GM21529 (cell line): ENCODE data around the gene UNC93A.
"Not testable (repeated sequence)": the region's sequence is repeated elsewhere in the genome, so short reads cannot be mapped to it uniquely, and the experiment has no call there.

Experiments
- ATAC-seq: cut with Tn5 transposase; IDR thresholded peaks from one replicate; pipeline ENCODE4 v1.9.1; 2021; ENCODE audit not compliant: unreplicated experiment

Gene UNC93A

GRCh38 chr6:167309355-167310192, 18.5 kb downstream of the UNC93A start:
- not testable (repeated sequence) for ATAC-seq

- ATAC-seq = no peak
These were observed 20.2 kb downstream of the UNC93A start for GRCh38 chr6:167311286-167311685.

GRCh38 chr6:167311691-167312090, 20.6 kb downstream of the UNC93A start:
- ATAC-seq = not testable (repeated sequence)

DNA sequence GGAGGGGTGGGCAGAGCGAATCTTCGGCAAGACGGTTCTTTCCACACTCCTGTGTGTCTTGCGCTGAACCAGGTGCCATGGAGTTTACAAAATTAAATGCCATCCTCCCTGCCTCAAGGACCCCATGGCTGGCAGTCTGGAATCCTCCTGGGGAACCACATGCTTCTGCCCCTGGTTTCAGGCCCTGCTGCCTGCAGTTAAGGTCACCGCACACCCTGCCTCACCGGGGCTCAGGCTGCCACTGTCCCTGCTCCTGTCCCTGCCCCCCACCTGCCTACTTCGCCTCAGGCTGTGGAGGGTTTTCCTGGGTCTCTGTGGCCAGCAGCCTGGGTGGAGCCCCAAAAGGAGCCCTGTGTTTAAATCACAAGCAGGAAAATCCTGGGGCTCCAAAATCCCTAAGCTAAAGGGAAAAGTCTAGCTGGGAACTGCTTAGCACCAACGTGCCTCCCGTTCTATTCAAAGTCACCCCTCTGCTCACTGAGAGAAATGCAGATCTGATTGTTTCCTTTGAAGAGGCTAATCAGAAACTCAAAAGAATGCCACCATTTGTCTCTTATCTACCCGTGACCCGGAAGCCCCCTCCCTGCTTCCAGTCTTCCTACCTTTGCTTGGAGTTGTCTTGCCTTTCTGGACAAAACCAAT, 23.2 kb downstream of the UNC93A start:
- no peak for ATAC-seq

DNA sequence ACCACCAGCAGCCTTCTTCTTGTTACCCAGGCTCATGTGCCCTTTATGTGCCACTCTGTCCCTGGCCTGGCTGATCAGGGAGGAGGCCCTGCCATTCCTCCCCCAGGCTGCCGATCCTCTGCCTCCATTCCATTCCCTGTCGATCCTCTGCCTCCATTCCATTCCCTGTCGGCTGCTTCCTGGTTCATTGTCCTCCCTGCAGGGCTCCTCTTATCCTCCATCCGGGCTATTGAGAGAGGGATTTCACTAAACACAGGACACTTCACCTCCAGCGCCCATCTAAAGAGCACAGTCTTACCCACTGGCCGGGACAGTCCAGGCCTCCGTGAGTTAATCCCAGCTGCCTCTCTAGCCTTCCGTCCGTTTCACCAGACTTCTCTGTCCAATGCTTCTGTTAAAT, 26.1 kb downstream of the UNC93A start:
- ATAC-seq = no peak

- ATAC-seq = not testable (repeated sequence)
These were observed 27.2 kb downstream of the UNC93A start for GRCh38 chr6:167318354-167318753.

DNA sequence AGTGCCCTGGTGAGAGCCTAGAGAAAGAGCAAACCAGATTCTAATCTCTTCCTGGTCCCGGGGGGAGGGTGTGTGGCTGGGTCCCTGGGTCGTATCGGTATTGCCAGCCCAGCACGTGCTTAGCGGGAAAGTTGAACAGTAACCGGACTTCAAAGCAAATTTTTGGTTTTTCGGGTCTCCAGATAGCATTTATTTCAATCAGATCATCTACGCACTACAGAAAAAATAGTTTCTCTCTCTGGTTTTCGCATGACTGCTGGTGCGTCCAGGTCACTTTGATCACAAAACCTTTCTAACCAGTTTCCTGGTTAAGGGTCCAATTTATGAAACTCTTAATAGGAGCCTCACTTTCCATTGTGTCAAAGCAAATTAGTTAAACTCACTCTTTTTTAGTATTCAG, 27.7 kb downstream of the UNC93A start:
- ATAC-seq = not testable (repeated sequence)

GRCh38 chr6:167319856-167320753, 29.0 kb downstream of the UNC93A start:
- not testable (repeated sequence) for ATAC-seq

DNA sequence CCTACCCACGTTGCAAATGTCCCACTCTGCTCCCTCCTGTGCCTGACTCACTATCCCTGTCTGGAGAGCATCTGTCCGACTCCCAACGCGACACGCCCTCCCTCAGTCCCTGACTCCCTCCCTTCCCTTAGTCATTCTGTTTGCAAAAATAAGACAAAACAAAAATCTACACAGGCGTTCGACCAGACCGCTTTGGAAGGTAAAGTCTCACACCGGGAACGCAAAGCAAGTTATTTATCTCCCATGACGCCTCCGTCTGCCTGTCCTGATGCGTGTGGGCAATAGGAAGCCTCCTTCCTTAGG, 29.6 kb downstream of the UNC93A start:
- not testable (repeated sequence) for ATAC-seq

- ATAC-seq = not testable (repeated sequence)
These were observed 30.1 kb downstream of the UNC93A start for GRCh38 chr6:167321185-167321584.

DNA sequence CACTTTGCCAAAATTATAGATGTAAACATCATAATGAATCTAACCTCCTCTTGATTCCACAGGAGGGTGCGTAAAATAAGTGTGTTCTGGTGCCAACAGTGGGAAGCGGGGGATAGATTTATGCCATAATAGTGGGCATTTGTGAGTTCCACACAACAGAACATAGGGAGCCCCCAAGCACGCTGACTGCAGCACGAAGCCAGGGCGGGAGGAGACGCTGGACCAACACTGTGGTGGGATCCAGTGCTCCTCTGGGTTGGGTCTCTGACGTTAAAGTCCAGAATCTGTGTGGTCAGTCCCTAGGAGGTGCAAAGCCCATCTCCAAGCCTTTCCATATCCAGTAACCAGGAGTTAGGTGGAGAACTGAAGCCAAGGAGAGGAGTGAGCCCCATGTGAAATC, 32.0 kb downstream of the UNC93A start:
- no peak for ATAC-seq

DNA sequence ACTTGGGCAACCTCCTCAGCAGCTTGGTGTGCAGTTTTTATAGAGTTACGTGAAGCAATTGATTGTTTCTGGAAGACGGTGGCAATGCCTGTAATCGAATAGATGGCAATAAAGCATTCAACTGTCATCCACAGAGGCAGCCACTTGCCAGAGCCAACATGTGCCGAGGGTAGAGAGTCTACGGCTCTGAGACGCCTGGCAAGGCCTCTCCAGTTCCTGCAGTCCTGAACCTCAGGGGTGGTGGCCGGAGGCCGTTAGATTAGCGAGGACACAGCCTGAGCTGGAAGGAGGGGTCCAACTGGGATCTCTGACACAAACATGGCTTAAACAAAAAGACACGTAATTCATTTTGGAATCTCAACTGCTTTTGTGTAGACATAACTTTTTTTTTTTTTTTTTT, 33.0 kb downstream of the UNC93A start:
- ATAC-seq = no peak

DNA sequence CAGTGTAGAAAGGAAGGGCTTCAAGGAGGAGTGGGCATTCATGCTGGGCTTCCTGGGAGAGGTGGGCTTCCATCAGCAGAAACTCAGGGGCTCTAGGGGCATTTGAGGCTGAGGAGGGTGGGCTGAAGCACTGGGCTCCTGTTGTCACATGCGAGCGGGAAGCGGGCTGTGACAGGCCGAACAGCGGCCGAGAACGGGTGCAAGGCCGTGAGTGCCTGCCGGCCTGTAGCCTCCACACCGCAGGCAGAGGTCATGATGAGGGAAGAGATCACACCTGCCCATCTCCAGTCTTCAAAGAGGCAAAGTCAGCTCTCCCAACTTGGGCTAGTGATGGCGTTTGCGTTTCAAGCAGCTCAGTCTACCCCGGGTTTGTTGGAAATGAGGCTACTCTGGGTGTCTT, 34.7 kb downstream of the UNC93A start:
- ATAC-seq = no peak

DNA sequence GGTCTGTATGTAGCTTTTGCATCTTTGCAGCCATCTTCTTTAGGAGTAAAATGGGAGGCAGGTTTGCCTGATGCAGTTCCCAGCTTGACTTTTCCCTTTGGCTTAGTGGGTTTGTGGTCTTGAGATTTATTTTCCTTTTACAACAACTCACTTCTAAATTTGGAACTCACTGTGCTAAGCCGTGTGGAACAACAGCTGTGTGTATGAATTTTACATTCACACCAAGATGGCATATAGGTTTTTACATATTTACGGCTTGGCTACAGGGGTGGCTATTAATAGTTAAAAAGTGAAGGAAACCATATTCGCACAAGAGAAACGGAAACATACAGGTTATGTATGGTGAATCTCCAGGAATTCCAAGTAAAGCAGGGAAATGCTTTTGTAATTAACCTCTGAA, 36.3 kb downstream of the UNC93A start:
- ATAC-seq = no peak

GRCh38 chr6:167328086-167328485, 37.0 kb downstream of the UNC93A start:
- ATAC-seq = no peak

DNA sequence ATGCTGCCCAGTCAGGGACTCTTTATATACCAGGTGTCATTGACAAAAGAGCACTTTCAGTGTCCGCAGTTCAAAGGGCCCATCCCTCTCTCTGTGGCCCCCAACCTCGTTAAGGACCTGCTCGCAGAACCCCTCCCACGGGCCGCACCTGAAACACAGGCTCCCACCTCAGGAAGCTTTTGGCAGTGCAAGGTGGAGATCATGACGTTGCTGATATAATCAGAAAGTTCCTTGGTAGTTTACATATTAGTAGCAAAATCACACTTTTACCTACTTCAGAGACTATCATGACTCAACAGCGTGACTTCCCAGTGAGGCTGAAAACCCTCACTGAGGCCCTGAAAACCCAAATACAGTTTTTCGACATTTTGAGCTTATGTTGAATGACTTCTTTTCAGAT, 37.9 kb downstream of the UNC93A start:
- no peak for ATAC-seq

- ATAC-seq = no peak
These were observed 39.6 kb downstream of the UNC93A start for GRCh38 chr6:167330750-167331149.

DNA sequence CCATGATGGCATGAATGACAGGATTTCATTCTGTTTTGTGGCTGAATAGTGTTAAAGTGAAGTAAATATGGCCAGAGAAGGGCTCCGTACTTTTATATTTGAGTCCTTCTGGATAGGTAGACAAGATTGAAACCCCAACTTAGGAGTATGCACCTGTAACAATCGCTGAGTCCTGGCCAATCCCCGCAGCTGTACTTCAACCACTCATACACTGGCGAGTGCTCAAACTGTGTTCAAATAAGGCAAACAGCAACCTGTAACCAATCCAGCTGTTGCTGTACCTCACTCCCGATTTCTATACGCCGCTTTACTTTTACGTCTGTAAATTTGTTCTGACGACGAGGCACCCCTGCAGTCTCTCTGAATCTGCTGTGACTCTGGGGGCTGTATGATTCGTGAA, 40.5 kb downstream of the UNC93A start:
- no peak for ATAC-seq

- no peak for ATAC-seq
These were observed 45.9 kb downstream of the UNC93A start for GRCh38 chr6:167336844-167337630.

- ATAC-seq = no peak
These were observed 46.7 kb downstream of the UNC93A start for GRCh38 chr6:167337675-167338449.
